NCI-H128 (cell line): ENCODE data around the gene SCLY.
"Not testable (repeated sequence)": the region's sequence is repeated elsewhere in the genome, so short reads cannot be mapped to it uniquely, and the experiment has no call there.

ENCODE experiments used
- DNase-seq: peaks from one replicate; lab custom pipeline; 2025; ENCODE audit not compliant: unreplicated experiment; lab: John Stamatoyannopoulos, UW

Gene SCLY

GRCh38 chr2:238060542-238061314, at the start of gene SCLY:
Gene SCLY, plus strand, starts transcription at chr2:238061001. Its CDS starts 54 bp downstream, at chr2:238061055.
- peak; percentile 82 for DNase-seq

- DNase-seq, result no peak
Observed at GRCh38 chr2:238013806-238014205, 47.0 kb upstream of the SCLY start.

- DNase-seq, result no peak
Observed at GRCh38 chr2:238015705-238016104, 45.1 kb upstream of the SCLY start.

- no peak for DNase-seq
Observed at GRCh38 chr2:238016526-238016925, 44.3 kb upstream of the SCLY start.

GRCh38 chr2:238019962-238020361, 40.8 kb upstream of the SCLY start:
- DNase-seq, result no peak

- DNase-seq, result no peak
Observed at GRCh38 chr2:238020816-238021215, 40.0 kb upstream of the SCLY start.

GRCh38 chr2:238021327-238021726, 39.5 kb upstream of the SCLY start:
- no peak for DNase-seq

GRCh38 chr2:238022594-238023157, 38.1 kb upstream of the SCLY start:
- DNase-seq, result no peak

- no peak for DNase-seq
Observed at GRCh38 chr2:238023608-238024007, 37.2 kb upstream of the SCLY start.

- DNase-seq, result no peak
Observed at GRCh38 chr2:238024986-238025385, 35.8 kb upstream of the SCLY start.

- DNase-seq, result no peak
Observed at GRCh38 chr2:238025741-238026360, 35.0 kb upstream of the SCLY start.

- DNase-seq, result no peak
Observed at GRCh38 chr2:238027058-238027457, 33.7 kb upstream of the SCLY start.

- no peak for DNase-seq
Observed at GRCh38 chr2:238027591-238028415, 33.0 kb upstream of the SCLY start.

GRCh38 chr2:238029853-238030252, 30.9 kb upstream of the SCLY start:
- DNase-seq, result no peak

- no peak for DNase-seq
Observed at GRCh38 chr2:238030422-238031155, 30.2 kb upstream of the SCLY start.

- no peak for DNase-seq
Observed at GRCh38 chr2:238031751-238032150, 29.1 kb upstream of the SCLY start.

GRCh38 chr2:238032755-238033337, 28.0 kb upstream of the SCLY start:
- no peak for DNase-seq

- DNase-seq, result not testable (repeated sequence)
Observed at GRCh38 chr2:238033991-238034390, 26.8 kb upstream of the SCLY start.

GRCh38 chr2:238038203-238038602, 22.6 kb upstream of the SCLY start:
- no peak for DNase-seq

- no peak for DNase-seq
Observed at GRCh38 chr2:238039151-238039550, 21.6 kb upstream of the SCLY start.
